WI38 (cell line): ENCODE measurements around the gene TIMM22.

Experiments used
- H3K4me3 ChIP-seq: 2 replicates; pipeline ENCODE4 v1.5.1; 2011; ENCODE audit warnings: low read depth, mild to moderate bottlenecking, control low read depth, low read length
- TF ChIP-seq, protein P1 (sequence below): IDR thresholded peaks from 2 replicates; pipeline ENCODE4 v1.5.1; 2012; ENCODE audit warnings: low read depth, mild to moderate bottlenecking, control low read depth, low read length

The TIMM22 gene

DNA sequence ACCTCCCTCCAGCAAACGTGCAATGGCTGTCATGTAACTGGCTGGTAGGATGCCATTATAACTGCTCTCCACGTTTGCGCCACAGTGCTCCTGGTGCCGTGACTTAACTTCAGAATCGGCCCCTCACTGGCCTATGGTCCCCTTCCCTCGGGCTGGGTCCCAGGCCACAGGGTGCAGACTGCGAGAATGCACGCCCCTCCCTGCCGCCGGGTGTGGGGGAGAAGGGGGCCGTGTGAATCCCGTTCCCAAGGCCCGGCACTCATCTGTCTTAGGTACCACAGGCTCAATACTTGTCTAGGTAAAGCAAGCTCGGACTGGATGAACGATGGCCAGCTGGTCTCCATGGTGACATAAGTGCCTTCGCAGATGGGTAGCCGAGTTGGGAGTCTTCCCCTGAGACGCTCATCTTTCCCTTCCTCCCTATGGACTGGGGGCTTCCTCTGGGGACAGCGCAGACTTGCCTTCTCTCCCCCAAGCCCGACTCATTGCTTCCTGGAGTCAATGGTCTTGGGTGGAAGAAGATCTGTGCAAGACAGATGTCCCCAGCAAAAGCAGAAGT, 37.8 kb downstream of the TIMM22 start:
- H3K4me3 ChIP-seq: no peak overlapping the region
- TF ChIP-seq, protein P1, sequence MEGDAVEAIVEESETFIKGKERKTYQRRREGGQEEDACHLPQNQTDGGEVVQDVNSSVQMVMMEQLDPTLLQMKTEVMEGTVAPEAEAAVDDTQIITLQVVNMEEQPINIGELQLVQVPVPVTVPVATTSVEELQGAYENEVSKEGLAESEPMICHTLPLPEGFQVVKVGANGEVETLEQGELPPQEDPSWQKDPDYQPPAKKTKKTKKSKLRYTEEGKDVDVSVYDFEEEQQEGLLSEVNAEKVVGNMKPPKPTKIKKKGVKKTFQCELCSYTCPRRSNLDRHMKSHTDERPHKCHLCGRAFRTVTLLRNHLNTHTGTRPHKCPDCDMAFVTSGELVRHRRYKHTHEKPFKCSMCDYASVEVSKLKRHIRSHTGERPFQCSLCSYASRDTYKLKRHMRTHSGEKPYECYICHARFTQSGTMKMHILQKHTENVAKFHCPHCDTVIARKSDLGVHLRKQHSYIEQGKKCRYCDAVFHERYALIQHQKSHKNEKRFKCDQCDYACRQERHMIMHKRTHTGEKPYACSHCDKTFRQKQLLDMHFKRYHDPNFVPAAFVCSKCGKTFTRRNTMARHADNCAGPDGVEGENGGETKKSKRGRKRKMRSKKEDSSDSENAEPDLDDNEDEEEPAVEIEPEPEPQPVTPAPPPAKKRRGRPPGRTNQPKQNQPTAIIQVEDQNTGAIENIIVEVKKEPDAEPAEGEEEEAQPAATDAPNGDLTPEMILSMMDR: no peak

DNA sequence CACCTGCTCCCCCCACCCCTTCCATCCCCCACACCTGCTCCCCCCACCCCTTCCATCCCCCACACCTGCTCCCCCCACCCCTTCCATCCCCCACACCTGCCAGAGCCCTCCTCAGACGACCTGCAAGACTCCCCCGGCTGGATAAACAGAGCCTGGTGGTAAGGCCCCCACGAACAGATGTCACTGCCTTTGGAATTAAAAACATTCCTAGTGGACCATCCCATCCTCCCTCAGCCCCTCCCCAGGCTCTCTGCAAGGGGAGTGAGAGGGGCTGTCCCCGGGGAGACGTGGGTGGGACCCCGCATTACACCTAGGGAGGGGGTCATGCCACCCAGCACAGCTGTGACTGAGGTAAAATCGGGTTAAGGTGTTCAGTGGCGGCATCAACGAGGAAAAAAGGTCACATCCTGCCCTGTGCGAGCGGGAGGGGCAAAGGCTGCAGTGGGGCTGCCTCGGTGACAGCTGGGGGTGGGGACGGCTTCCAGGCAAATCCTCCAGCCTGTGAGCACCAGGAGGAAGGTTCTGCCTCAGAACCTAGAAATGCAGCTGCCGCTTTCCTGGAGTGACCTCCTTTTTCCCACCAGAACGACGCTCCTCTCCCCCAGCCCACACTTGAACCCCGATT, 38.7 kb downstream of the TIMM22 start:
- TF ChIP-seq, protein P1: no peak
- H3K4me3 ChIP-seq: no peak overlapping the region

DNA sequence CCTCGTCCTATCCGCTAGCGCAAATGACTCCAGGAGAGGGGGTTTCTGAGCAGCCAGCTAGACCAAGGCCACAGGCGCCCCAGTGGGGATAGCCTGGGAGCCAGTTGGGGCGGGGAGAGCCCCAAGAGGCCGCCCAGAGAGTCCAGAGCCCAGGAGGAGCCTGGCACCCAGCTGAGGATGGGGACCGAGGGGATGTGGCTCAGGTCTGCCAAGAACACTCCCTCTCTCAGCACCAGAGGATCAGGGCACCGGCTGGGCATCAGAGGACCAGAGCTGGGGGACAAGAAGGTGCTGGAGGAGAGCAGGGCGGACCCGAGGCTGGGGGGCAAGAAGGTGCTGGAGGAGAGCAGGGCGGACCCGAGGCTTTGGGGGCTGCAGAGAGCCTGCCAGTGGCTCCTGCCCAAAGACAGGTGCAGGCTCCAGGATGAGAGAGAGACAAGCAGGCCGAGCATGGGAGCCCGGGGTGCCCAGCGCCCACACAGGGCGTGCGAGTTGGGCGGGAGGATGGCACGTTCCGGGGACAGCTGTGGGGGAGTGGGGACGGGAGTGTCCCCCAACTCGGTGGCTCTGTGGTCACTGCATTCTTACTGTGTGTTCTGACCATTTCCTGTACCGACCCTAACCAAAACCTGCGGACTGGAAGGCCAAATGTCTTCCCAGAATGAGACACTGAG, 39.4 kb downstream of the TIMM22 start:
- TF ChIP-seq, protein P1: no peak
- no peak overlapping the region for H3K4me3 ChIP-seq

DNA sequence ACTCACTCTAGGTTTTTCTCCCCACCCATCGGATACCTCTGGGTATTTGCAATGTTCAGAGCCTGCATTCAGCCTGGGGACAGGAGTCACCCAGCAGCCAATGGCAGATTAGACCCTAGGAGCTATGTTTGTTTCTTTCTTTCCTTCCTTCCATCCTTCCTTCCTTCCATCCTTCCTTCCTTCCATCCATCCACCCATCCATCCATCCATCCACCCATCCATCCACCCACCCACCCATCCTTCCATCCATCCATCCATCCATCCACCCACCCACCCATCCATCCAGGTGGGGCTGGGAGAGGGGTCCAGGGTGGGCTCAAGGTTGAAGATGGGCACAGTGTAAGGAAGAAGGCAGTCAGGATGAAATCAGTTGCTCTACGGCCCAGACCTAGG, 39.9 kb downstream of the TIMM22 start:
- TF ChIP-seq, protein P1: no peak
- no peak overlapping the region for H3K4me3 ChIP-seq

DNA sequence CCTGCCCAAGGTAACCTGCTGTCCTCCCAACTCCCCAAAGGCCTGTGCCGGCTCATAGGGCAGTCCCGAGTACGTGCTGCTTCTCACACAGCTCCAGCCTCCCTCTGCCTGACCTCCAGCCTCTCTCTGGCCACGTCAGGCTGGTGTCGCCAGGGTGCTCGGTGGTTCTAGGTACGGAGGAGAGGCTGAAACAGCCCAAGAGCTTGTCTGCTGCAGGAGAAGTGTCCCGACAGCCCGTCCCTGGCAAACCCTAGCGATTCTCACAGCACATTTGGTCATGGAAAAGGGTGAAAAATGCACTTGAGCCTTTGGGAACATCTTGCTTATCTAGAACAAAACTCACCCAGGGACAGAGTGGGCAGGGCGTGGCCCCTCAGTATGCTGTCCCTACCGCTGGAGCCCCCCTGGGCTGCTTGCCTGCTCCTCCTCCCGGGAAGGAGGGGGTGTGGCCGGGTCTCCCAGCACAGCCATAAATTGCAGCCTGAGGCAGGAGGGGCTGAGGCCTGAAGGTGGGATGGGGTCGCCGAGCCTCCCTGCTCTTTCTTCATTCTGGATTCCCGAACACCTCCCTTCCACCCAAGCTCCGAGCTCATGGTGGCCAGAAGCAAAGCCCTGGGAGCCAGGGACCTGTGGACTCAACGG, 40.4 kb downstream of the TIMM22 start:
- H3K4me3 ChIP-seq: no peak overlapping the region
- TF ChIP-seq, protein P1: no peak

DNA sequence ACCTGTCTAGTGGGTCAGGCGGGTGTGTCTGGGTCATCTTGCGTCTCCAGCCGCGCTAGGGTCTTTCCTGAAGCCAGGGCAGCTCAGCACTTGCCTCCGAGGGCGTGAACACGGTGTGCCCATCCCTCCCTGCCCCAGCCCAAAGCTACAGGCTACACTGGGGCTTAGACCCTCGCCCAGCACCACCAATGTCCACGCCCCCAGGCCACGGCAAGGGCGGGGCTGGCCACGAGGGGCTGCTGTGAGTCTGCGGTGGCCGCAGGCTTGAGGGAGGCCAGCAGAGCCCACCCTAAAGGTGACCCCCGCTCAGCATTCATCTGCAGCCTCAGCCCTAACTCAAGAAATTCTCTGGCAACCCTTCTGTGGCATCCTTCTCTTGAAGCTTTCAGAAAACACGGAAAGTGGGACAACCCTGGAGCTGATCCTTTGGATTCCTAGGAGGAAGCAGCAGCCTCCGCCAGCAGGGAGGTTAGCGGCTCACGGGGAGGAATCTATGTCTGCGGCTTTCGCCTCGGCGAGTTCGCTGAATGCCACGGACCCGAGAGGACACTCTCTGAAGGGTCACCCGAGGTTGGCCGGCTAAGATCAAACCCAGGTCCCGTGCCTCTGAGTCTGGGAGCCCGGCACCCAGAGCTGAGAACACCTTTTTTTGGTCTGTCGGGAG, 41.7 kb downstream of the TIMM22 start:
- no peak overlapping the region for H3K4me3 ChIP-seq
- TF ChIP-seq, protein P1: no peak

DNA sequence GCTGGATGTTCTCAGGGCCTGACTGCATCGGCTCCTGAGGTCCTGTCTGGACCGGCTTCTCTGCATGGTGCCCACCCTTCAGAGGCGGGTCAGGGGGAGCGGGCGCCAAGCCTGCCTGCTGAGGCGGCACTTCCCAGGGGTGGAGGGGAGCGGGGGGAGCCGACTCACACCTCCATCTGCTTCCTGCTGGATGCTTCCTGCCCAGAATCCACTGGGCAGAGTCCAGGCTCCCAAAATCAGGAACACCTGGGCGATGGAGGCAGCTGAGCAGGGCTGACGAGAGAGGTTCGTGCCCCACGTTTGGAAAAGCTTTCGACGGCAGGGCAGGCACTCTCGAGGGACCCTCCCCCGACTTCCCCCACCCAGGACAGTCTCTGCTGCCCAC, 42.2 kb downstream of the TIMM22 start:
- H3K4me3 ChIP-seq: no peak overlapping the region
- TF ChIP-seq, protein P1: no peak
